Umbilical cord (tissue), 2 donors: ENCODE results near the gene EIF4G1. TPM values are rescaled to one million over a fixed set of nuclear protein-coding genes. Genes with fewer than 3 reads are reported as not detected.
A peak's percentile ranks its signal among the peaks of the same experiment; 100 is the strongest.

Source experiments
- DNase-seq: peaks from one replicate; pipeline ENCODE4 v3.0.0-alpha.2; 2015; ENCODE audit warnings: low spot score
- total RNA-seq: library from RNA; depleted of rRNA; stranded (reverse); fragments of >200 nt; gene quantifications from one replicate; pipeline ENCODE4 v1.2.3, GENCODE V29; 2014; ENCODE audit warnings: low replicate concordance; ENCODE audit not compliant: insufficient read depth

Gene EIF4G1
- total RNA-seq, 1 donor from 2014 or later = 89.6 TPM

GRCh38 chr3:184352149-184352785 lies 37.9 kb downstream of the EIF4G1 start:
- no peak for DNase-seq

DNA sequence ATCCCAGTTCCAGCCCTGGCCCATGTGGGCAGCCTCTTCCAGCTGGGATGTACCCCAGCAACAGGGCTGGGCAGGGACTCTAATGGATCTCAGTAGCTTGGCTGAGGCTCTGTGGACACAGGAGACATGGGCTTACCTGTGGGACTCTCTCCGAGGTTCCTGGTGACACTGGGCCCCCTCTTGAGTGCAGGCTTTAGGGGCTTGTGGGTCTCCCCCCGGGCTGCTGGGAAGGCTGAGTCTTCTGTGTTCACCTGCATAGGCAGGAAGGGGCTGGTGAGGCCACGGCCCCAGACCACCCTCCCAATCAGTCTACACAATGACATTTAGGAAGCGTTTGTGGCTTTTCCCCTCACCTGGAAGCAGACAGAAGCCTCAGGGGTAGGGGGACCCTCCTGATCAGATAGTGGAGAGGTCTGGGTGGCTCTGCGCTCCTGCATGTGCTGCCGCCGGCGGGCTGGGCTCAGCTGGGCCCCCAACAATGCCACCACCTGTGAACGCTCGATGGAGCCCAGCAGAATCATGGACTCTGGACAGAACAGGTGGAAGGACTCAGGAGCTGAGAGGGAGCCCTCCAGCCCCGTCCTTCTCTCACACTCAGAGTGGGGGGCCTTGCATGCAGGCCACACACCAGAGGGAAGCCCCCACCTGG lies 38.6 kb downstream of the EIF4G1 start:
- no peak for DNase-seq

GRCh38 chr3:184353546-184353941 lies 39.1 kb downstream of the EIF4G1 start:
- no peak for DNase-seq

DNA sequence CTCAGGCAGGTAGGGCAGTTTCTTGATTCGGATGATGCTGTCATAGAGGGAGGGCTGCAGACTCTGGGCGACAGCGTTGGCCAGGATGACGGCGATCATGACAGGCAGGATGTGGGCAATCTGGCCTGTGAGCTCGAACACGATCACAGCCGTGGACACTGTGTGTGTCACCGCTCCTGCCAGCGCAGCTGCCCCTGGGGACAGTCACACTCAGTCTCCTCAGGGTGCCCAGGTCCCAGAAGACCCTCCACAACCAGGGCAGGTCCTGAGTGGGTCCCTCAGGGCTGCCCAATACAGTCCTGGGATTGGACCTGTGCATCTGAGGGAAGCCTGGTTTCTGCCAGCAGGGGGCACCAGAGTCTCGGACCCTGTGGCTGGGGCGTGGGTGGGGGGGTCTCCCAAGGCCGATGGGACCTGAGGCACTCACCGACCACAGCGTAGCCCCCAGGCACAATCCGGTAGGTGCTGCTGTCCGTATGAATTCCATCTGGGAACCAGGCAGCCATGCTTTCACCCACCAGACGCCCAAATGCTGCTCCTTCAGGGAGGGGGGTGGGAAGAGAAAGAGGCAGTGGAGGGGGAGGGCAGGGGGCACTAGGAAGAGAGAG lies 39.8 kb downstream of the EIF4G1 start:
- DNase-seq = no peak

DNA sequence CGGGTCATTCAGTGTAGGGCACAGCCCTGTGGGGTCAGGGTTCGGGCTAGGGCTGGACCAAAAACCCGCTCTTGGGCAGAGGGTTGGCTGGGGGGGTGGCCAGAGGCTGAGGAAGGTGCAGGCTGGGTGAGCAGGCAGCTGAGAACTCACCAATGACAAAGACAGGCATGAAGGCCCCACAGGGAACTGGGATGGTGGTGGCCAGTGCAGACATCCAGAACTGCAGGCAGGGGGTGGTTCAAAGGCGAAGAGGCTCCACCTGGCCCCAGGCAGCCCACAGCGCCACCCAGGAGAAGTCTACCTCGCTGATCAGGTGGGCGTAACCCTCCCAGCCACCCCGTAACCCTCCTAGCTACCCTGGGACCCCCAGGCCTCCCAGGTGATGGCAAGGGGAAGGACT lies 40.3 kb downstream of the EIF4G1 start:
- no peak for DNase-seq

GRCh38 chr3:184355261-184356040 lies 41.0 kb downstream of the EIF4G1 start:
- no peak for DNase-seq

DNA sequence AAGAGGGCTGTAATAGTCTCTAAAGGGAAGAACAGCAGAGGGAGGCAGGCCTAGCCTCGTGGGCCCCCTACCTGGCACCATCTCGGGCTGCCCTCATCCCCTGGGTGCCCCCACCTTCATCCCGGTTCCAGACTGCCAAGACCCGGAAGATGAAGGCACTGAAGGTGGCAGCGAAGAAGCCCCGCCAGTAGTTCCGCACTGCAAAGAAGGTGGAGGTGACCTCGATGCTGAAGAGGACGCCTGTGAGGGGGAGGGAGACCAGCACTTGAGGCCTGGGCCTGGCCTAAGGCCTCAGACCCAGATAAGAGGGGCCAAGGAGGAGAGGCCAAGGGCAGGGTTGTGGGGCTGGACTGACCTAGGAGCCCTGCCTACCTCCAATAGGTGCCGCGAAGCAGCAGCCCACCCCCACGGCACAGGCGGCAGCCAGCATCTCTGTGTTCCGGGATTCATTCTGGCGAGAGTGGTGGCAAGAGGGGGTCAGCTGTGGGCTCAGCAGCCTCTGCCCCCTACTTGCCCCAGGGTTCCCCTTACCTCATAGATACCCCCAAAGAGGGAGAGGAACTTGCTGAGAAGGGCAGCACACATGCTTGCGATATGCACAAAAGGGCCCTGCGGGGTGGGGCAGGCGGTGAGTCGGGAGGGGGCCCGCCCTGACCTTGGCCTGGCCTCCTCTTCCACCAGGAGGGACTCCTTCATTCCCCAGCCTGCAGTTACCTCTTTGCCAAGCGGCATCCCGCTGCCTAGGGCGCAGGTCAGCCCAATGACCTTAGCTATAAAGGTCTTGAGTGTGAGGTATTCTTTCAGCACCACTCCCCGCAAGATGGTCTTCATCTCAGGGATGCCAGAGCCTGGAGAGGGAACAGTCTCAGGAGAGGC lies 43.1 kb downstream of the EIF4G1 start:
- DNase-seq = no peak

GRCh38 chr3:184358124-184358767 lies 43.8 kb downstream of the EIF4G1 start:
- DNase-seq = no peak

DNA sequence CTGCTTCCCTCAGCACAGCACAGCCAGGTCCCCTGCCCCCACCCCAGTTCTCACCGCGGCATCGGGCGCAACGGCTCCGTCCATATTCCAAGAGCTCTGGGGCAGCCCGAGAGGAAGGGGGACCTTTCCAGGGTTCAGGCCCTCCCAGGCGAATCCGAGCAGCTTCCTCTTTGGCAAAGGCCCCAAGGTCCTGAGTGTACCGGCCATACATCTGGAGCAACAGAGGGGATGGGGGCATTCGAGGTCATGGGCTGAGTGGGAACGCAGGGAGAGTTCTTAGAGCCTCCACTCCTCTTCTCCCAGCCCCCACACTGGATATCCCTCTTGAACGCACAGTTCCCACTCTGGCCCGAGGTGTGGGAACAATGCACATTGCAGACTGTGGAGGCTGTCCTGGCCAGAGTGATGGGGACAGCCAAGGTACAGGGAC lies 44.5 kb downstream of the EIF4G1 start:
- DNase-seq = no peak

DNA sequence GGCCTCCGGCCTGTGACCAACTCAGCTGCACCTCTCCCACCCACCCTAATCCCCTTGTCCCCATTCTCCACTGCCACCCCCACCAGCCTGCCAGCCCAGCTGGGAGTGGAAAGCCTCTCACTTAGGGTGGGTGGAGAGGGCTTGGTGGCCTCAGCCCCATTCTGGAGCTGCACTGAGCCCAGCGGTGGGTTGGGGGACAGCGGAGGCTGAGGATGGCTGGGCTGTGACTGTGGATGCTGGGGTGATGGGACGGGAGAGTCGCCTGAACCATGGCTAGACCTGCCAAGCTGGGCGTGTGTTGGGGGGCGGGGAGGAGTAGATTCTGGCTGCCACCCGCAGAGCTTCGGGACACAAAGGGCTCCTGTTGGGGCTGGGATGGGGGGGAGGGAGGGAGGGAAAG lies 45.2 kb downstream of the EIF4G1 start:
- no peak for DNase-seq

- no peak for DNase-seq
These were observed 45.9 kb downstream of the EIF4G1 start for GRCh38 chr3:184360070-184360928.

DNA sequence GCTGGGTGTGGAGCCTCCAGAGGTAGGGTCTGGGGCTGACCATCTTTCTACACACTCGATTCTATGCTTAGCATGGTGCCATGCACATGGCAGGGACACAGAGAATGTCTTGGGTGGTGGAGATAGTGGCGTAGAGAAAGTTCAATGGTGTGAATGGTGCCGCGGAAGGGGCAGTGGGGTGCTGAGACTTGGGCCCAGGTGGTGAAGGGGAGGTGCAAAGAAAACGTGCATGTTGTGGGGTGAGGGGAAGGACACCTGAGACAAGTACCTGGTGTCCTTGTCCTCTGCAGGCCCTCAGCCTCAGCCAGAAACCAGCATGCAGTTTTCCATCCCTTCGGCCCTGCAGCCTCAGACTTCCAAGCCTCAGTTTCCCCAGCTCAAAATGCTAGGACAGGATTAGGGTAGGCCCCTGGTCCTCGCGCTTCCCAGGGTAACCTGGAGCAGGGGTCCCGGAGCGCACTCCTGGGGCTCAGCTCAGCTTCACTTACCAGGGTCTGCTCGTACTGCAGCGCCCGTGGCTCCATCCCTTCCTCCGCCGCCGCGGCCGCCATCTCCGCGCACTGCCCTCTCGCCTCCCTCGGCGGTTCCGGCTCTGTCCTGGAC lies 46.6 kb downstream of the EIF4G1 start:
- no peak for DNase-seq

DNA sequence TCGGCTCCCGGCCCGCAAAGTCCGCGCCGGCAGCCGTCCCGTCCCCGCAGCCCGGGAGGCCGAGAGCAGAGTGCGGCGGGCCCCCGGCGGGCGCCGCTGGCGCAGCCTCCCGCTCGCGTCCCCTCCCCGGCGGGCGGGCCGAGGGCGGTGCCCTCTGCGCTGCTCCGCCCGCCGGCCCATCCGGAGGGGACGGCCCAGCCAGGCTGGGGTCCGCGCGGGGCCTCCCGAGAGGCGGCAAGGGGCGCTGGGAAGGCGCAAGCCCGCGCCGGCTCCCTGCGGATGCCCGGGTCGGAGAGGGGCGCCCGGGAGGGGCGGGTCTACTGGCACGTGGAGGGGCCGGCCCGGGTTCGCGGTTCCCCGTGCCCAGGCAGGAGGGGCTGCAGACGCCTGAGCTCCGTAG lies 47.1 kb downstream of the EIF4G1 start, which contains the start of the genes CLCN2 and POLR2H:
Gene CLCN2 (minus strand): TSS at position 74 of the 400 bp plus-strand sequence. CDS start 126 bp downstream, outside the sequence.
Gene POLR2H (plus strand): TSS at position 179 of the 400 bp plus-strand sequence. CDS start 1,783 bp downstream, outside the sequence.
- peak; percentile 82 for DNase-seq

DNA sequence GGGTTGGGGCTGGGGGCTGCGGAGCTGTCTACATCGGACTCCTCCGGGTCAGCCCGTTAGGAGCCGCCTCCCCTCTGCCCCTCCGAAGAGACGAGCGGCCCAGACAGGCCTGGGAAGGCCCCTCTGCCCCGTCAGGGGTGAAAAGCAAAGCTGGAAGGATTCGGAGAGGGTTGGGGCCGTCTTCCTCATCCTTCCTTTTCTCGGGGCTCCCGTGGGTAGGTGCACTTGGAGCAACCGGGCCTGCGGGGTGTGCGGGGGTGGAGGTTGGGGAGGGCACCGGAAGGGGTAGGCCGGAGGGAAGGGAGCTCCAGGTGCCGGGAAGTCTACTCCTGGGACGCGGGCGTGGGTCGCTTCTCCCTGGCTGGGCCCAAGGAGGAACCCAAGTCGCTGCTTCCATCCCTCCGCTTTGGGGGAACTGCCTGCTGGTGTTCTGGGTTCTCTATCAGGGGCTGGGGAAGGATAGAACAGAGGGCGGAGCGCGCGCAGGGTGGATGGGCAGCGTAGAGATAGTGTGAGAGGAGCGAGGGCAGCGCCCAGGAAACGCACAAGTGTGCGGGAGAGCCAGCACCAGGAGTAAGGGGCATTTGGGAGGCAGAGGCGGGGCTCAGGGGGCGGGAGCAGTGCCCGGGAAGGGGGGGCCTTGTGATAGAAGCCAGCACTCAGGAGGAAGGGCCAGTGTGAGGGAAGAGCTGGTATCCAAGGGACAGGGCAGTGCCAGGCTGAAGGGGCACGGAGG lies 47.7 kb downstream of the EIF4G1 start:
- peak; percentile 84 for DNase-seq

- DNase-seq = peak; percentile 99
These were observed 48.5 kb downstream of the EIF4G1 start for GRCh38 chr3:184362668-184363546.

GRCh38 chr3:184366619-184367289 lies 52.3 kb downstream of the EIF4G1 start:
- no peak for DNase-seq

GRCh38 chr3:184368116-184368515 lies 53.7 kb downstream of the EIF4G1 start:
- no peak for DNase-seq
